Limb (tissue), 2 donors: ENCODE measurements around the gene TECRL.

Experiments
- DNase-seq, 2 donors: peaks; one replicate each; pipeline ENCODE4 v3.0.0-alpha.2; 2016; ENCODE audit errors: extremely low spot score in 2 of 2

TECRL gene, protein sequence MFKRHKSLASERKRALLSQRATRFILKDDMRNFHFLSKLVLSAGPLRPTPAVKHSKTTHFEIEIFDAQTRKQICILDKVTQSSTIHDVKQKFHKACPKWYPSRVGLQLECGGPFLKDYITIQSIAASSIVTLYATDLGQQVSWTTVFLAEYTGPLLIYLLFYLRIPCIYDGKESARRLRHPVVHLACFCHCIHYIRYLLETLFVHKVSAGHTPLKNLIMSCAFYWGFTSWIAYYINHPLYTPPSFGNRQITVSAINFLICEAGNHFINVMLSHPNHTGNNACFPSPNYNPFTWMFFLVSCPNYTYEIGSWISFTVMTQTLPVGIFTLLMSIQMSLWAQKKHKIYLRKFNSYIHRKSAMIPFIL

DNA sequence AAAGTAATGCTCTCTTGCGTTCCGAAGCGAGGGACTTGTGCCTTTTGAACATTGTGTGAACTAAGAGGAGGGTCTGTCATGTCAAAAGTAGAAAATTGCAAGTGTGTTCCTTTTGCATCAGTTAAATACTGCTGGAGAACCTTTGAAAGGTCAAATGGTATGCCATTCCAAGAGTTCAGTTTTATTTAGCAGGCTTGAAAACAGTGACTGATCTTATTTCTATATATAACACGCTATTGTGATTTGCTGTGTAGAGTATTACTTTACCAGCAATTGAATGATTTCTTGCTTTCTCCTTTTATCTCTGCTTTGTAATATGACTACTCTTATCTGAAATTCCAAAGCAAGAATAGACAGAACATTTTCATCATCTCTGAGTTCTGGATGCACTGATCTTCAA is at the start of gene TECRL:
TECRL (minus strand) TSS at position 151 of the 400 bp plus-strand sequence; CDS start at position 52, 99 bp downstream.
- no peak for DNase-seq

DNA sequence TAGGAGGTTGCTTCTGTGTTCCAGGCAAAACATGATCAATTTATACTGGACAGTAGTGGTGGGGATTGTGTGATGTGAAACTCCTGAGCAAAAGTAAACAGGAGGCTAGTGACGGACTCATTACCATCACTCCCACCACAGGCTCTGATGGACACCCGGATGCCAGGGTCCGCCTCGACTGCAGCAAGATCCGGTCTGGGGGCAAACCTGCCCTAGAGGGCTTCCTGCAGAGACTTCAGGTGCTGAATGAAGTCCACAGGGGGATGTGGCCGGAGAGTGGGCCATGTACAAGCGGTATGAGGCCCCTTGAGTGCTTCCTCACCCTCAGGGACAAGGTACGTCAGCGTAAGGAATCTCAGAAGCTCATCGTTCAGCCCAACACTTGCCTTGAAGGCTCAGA is 23.4 kb upstream of the TECRL start:
- DNase-seq, result no peak

DNA sequence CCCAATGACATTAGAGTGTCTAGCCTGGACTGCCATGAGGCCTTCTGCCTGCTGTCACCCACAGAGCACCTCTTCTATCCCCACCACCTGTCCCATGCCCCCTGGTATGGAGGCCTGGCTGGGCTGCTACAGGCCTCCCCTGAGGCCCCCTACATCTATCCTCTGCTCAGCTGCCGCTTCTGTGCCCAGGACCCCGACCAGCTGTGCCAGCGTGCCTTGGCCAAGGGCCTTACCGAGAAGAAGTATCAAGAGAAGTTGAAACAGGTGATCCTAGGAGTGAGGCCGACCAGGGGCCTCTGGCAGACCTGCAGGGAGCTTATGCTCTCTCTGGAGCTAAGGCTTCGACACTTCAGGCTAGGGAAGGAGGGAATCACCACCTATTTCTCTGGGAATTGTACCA is 21.7 kb upstream of the TECRL start:
- DNase-seq, result no peak

DNA sequence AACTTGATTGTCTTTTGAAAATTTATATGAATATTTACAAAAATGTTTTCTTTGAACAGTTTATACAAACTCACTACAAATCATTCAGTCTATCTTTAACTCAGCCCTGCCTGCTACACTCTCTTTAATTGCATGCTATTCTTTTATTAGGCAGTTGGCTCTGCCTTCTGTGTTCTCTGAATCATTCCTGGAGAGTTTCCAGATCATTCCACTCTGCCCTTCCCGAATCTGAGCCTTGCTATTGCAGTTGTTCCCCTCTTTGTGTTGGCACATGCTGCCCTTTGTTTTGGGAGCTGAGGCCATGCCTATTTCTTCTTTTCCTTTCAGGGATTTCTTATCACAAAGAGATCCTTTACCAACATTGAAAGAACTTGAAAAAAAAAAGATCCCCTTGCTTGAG is 8.7 kb upstream of the TECRL start:
- peak in 1 of 2 donors; percentile 31 for DNase-seq

DNA sequence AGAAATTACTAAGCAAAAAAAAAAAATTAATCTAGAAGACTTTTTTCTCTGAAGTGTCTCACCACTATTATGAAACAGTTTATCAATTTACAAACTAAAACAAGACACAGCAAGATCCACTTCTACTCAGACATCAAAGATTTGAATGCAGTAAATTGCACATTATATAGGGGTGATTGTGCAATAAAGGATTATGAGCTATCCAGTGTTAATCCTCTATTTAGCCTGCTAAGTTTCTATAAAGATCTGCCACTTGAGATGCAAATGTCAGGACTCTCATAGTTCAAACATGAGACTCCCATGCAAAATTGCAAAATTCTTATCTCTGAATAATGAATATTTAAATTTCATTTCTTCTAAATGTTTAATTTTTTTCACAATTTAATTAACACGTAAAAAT is 2.2 kb downstream of the TECRL start:
- no peak for DNase-seq

DNA sequence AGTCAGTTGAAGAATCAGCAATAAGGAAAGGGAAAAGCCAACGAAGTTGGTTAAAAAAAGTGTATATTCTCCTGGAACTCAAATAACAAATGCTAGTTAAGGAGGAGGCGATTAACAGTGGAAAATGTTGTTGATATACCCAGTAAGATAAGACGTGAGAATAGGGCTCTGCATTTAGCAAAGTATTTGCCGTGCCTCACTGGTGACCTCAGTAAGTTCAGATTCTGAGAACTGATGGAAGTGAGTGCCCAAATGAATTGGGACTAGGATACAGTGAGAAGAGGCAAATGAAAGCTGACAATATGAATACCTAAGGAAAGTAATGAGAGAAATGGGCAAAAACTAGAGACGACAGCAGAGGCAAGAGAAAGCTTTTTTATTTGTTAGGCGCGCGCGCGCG is 3.5 kb downstream of the TECRL start:
- DNase-seq, result no peak

DNA sequence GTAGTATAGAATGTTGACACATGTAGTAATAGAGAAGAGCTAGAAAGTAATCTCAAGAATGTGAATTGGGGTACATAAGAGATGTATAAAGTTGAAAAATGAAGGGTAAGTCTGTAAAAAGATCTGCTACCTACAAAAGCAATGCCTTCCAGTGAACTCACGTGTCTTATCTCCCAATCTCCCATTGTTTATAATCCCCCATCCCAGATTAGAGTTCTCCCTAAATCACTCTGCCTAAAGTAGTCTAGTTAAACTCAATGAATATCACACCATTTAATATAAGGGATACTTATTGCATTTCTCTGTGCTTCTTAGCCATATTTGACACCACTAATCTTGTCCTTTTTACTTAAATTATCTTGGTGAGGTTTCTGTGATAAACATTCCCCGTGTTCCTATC is 6.6 kb downstream of the TECRL start:
- no peak for DNase-seq

DNA sequence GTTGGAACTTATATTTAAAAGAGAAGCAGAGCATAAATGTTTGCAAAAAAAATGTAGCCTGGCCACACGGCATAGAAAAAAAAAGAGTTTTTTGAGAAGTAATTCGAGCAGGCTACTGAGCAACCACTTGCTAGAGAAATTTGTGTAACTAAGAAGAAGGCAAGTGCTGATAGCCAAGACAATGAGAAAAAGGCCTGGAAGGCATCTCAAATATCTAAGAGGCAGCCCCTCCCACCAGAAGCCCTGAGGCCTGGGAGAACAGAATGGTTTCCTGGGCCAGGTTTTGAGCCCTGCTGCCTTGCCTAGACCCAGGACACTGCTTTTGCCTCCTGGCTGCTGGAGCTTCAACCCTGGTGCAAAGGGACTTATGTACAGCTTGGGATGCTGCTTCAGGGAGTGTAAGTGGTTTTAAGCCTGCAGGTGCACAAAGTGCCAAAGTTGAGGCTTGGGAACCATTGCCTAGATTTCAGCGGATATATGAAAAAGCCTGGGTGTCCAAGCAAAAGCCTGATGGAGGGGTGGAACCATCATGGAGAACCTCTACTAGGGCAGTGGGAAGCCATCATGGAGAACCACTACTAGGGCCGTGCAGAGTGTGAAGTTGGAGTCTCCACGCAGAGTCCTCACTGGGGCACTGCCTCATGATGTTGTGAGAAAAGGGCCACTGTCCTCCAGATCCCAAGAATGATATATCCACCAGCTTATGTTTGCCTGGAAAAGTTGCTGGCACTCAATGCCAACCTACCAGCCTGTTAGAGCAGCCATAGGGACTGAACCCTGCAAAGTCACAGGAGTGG is 9.7 kb downstream of the TECRL start:
- DNase-seq, result no peak

DNA sequence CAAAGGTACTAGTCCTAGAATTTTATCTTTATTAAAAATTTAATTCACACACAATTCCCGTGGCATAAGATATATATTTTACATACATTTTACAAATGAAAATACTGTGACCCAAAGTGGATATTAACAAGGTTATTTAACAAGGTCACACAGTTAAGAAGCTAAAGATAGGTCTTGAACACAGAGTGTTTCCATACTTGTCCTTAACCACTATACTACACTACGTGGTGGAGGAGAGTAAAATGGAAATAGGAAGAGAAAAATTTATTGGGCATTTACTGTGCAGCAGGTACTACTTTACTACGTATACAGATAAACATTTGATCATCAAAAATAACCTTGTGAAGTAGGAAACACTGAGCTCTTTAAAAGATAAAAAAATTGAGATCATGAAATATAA is 14.8 kb downstream of the TECRL start:
- no peak for DNase-seq

DNA sequence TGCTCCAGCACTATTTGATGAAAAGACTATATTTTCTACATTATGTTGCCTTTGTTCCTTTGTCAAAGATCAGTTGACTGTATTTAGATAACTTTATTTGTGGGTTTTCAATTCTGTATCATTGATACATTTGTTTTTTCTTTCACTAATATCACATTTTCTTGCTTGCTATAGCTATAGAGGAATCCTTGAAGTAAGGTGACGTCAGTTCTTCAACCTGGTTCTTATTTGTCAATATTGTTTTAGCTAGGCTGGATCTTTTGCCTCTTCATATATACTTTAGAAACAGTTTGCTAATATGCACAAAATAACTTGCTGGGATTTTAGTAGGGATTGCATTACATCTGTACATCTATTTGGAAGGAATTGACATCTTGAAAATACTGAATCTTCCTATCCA is 21.0 kb downstream of the TECRL start:
- no peak for DNase-seq

DNA sequence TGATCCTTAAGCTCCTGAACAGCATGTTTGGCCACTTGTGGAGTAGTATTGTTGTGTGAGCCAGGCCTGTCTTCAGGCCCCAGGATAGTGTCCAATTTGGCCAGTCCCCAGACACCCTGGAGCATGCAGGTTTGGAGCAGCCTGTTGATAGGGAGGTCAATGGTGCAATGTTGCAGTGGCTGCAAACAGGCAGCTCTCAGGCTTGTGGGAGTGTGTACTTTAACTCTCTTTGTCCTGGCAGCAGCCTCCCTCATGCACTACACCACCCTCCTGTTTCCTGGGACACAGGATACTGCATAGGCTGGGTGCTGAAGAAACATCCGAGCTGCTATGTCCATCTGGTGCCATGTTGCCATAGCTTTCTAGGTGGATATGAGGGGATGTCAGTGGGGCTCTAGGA is 24.0 kb downstream of the TECRL start:
- no peak for DNase-seq

DNA sequence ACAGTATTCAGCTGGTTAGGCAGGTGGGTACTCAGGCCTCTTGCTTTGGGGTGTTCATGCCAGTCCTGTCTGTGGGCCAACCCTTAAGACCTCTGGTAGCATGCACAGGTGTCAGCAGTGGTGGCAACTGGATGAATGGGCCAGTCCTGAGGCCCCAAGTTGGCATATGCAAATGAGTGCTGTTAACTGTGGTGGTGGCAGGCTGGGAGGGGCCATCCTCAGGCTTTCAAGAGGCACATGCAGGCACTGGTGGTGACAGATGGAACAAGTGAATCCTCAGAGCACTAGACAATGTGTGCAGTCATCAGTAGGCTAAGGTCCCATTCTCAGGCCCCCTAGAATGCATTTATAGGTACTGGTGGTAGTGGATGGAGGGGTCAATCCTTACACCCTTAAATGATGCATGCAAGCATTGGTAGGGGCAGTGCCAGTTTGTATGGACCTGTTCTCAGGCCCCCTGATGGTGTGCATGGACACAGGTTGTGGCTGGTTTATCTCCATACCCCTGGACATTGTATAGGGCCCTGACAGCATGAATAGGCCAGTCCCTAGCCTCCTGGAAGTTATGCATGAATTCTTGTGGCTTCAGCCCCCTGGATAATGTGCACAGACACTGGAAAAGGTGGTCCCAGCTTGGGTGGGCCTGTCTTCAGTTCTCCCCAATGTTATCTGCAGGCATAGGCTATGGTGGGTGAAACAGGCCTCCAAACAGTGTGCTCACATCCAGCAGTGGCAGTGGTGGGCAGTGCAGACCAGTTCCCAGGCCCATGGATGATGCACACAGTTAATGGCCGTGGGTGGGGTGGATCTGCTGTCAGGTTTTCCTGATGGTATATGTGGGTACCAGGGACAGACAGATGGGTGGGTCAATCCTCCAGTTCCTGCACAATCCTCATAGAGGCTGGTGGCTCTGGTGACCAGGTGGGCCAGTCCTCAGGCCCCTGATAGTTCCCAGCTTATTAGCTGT is 24.7 kb downstream of the TECRL start:
- no peak for DNase-seq

DNA sequence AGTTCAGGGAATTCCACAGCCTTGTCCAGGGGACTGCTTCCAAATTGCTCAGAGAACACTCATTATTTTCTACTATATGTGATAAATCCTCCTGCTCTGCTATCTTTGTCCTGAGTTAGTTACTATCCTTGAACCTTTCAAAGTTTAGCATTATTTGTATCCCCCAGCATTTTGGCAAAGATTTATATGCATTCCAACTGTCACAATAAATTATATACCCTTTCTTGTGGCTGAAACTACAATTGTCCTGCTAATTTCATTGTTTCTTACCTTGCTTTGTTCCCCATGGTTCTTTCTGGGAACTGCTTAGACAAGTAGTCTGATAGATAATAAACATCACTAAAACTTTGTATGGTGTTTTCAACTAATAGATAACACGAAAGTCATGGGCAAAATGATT is 40.5 kb downstream of the TECRL start:
- no peak for DNase-seq

DNA sequence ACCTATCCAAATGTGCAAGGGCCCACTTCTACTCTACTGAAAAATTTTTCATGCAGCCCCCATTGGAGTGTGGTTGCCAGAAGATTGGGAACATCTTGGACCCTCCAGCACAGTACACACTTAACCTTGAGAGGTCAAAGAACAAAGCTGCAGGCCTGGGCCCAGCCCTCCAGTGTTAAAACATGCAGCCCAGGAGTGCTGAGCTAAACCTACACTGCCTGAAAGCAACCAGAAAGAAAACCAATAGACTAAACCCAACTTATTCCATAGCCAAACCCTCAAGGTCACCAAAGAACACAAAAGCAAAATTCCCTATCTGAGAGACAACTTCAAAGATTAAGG is 47.9 kb downstream of the TECRL start:
- no peak for DNase-seq

DNA sequence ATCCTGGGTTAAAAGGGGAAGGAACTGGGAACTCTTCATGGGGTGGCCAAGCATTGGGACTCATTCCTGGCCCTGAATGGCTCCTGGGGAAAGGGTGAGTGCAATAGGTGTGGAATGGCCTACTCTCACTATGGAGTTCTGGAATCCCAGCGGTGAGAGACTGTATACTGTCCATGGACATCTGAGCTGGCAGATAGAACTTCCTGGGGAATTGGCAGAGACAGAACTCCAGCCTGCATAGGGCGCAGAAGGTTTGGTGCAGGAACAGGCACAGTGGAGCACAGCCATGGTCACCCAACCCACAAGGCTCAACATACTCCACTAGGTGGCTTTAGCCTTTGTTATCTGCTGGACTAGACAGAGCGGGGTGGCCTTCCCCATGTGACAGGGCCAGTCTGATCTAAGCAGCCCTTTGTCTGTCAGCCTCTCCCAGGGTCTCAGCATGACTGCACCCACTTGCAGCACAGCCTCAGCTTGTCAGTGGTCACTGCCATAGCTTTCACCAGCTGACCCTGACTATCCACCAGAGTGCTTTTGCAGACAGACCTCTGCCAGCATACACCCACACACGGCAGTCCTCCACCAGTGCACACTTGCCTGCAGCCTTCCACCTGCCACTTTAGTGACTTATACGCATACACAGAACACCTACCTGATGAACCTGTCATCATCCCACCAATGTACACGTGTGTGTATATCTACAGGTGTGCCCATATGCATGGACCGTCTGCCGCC is 48.4 kb downstream of the TECRL start:
- no peak for DNase-seq

DNA sequence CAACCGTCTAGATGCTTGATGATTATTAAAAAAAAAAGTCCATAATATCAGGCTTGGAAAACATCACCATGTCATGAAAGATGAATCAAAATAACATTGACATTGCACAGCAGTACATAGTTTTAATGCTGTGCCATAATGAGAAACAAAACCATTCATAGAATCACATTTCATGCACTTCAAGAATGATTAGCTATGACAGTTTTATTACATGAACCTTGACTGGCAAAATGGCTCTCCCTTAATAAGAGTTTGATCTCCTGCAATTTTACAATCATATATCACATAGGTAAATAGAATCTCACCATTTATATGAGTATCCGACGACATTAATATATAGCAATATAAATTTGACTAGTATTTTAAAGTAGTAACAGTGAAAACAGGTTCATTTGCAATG is 49.8 kb downstream of the TECRL start:
- DNase-seq, result no peak

DNA sequence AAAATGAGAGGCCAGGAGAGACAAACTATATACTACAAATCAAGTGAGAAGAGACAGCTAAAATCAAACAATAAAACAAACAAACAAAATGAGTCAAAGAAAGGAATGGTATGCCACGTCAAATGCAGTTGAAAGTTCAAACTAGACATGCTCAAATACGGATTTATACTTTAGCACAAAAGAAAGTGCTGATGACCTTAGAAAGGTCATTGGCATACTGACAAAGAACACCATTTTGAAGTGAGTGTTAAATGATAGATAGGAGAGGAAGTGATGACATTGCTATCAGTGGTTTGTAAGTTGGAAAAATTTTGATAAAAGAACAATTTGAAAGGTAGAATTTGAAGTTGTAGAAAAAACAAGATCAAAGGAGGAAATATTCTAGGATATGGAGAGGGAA is 55.3 kb downstream of the TECRL start:
- DNase-seq, result no peak

DNA sequence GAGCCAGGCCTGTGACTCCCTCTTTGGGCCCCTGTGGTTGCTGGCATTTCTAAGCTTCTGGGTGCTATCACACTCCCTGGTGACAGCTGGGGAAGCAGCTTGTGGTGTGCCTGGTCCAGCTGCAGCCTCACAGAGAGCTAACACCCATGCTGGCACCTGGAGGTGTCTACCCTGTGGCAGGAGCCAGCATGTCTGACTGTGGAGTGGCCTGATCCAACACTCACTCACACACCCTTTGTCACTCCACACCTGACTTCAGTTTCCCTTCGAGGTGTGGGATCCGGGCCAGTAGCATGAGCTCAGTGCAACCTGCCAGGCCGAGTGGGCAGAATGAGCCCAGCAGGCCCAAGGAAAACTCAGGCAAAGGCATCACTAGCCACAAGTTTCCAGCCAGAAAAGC is 67.5 kb downstream of the TECRL start:
- no peak for DNase-seq

DNA sequence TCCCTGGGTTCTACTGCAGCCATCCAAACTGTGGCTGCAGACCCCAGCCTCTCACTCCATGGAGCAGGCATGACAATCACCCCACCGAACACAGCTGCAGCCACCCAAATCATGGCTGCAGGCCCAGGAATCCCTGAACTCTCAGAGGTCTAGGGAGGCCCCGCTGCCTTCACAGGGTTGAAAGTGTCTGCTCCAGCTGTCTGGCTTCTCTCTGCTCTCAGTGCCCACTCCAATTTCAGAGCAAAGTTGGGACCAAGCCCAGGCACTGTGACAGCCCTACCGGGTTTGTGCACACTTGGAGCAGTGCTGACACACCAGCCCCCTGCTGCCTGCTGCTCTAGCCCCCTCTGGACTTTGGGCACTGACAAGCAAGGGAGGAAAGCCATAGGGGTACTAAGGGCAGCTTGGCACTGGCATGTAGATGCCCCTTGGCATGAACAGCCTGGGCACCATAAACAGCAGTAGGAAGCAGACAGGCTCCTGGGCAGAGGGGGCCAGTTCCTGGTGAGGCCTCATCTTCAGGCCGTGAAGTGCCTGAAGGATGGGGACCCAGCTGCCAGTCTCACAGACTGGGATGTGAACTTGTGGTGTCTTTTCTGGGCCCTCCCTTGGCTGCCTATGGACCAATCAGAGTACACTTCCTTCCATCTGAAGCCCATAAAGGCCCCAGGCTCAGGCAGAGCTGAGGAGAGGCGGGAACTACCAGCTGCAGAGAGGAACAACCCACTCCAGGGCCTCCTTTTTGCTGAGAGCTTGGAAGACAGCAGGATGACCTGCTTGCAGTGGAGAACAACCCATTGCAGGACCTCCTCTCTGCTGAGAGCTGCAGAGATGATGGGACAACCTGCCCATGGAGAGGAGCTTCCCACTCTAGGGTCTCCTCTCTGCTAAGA is 68.8 kb downstream of the TECRL start:
- DNase-seq, result no peak

DNA sequence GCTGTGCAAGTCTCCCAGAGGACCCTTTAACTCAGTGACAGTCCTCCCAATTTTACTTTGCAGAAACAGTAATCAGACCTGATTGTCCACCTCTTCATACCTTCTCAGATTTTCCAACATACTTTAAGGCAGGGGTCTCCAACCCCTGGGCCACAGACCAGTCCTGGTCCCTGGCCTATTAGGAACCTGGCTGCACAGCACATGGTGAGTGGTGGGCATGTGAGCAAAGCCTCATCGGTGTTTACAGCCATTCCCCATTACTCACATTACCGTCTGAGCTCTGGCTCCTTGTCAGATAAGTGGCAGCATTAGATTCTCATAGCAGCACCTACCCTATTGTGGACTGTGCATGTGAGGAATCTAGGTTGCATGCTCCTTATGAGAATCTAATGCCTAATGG is 74.3 kb downstream of the TECRL start:
- no peak for DNase-seq
